ENCODE results near the gene FSD2.
A peak's percentile ranks its signal among the peaks of the same experiment; 100 is the strongest.

FSD2 gene

DNA sequence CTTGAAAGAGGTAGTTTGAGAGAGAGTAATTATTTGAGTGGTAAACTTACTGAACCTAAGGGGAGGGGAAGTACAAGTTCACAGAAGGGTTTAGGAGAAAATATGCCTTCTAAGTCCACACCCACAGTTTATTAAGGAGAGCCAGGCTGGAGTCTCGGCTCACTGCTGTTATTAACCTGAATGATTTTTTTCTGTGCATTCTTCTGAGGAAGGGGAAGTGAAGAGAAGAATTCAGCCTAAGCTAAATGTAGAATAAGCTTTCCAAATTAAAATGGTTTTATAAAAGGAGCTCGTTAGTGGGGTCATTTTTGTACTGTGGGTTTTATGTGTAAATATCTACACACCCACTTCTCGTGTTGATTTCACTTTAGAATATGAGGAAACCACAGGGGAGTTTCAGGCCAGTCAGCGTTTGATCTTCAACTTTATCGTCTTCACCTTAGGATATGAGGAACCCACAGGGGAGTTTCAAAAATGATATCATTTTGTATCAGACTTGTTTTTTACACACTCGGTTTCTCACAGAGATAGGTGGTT lies 5.1 kb upstream of the FSD2 start:
- Mint-ChIP-seq H3K4me3 (peak overlapping the region; percentile 82), H3K9me3 (no peaks in the 10 kb centered on the region), H3K4me1 (ENCODE audit: low read depth) (peaks cover 53% of the 10 kb centered on the region), H3K36me3 (ENCODE audit: low read depth) (peaks cover 42% of the 10 kb centered on the region), H3K27me3 (no peaks in the 10 kb centered on the region), H3K27ac (peak overlapping the region; percentile 92)
- DNase-seq = no peak

DNA sequence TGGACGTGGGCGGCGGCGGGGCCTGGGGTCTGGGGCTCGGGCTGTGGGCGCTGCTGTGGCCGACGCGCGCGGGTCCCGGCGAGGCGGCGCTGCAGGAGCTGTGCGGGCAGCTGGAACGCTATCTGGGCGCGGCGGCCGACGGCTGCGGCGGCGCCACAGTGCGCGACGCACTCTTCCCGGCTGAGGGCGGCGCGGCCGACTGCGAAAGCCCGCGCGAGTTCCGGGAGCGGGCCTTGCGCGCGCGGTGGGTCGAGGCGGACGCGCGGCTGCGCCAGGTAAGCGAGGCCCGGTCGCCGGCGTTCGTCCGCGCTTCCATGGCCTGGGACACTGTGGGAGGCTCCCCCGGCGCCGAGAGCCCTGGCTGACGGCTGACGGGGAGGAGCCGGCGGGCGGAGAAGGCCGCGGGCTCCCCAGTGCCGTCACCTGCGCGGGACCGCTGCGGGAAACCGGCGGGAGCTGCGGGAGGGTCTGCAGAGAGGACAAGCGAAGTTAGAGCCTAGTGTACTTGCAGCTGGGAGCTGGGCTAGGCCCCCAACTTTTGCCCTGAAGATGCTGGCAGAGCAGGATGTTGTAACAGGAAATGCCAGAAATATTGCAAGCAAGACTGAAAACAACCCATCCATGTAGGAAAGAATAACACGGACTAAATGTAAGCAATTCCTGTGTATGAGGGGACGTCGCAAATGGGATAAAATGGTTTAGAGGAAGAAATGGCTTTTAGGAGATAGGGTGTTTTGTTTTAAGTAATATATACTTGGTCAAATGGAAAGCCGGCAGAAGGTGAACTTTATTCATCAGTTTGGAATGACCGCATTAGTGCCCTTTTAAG lies 4.4 kb upstream of the FSD2 start:
- Mint-ChIP-seq H3K4me1 (ENCODE audit: low read depth) (peaks cover 47% of the 10 kb centered on the region), H3K36me3 (ENCODE audit: low read depth) (peaks cover 35% of the 10 kb centered on the region), H3K27me3 (no peaks in the 10 kb centered on the region)

DNA sequence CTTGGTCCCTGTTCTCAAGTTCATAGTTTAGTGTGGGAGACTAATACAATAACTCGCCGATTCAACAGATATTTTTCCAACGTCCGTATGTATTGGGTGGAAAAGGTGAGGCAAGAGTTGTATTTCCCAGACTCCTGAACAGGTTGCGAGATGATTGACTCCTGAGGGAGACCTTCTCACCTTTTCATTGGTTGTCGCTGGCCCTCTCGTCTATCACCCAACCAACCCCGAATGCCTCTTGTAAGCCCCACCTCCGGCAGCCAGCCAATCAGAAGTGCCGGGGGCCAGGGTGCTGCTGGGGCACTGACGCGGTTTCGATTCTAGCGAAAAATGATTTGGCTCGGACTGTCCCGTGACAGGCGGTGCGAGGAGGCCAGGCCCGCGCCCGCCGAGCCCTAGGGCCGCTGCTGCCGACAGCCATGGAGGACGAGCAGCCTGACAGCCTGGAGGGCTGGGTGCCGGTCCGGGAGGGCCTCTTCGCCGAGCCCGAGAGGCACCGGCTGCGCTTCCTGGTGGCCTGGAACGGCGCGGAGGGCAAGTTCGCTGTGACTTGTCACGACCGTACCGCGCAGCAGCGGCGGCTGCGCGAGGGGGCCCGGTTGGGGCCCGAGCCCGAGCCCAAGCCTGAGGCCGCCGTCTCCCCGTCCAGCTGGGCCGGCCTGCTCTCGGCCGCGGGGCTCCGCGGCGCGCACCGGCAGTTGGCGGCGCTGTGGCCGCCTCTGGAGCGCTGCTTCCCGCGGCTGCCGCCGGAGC lies 3.6 kb upstream of the FSD2 start, which contains the start of gene WHAMM:
Gene WHAMM (plus strand): TSS at position 321 of the 753 bp plus-strand sequence. CDS start 99 bp downstream, at position 420.
- Mint-ChIP-seq H3K4me3 (peak within 1 kb of the TSS; percentile 82), H3K36me3 (ENCODE audit: low read depth) (peaks cover 31% of the 10 kb centered on the region), H3K27me3 (no peaks in the 10 kb centered on the region), H3K9me3 (no peaks in the 10 kb centered on the region), H3K27ac (peak within 1 kb of the TSS; percentile 92), H3K4me1 (ENCODE audit: low read depth) (peaks cover 44% of the 10 kb centered on the region)
- peak; percentile 93 for DNase-seq

More for the DNA sequence above, 4.4 kb upstream of the FSD2 start:
- Mint-ChIP-seq H3K9me3 (no peaks in the 10 kb centered on the region), H3K27ac (peak overlapping the region; percentile 92), H3K4me3 (peak overlapping the region; percentile 82)
- no peak for DNase-seq

DNA sequence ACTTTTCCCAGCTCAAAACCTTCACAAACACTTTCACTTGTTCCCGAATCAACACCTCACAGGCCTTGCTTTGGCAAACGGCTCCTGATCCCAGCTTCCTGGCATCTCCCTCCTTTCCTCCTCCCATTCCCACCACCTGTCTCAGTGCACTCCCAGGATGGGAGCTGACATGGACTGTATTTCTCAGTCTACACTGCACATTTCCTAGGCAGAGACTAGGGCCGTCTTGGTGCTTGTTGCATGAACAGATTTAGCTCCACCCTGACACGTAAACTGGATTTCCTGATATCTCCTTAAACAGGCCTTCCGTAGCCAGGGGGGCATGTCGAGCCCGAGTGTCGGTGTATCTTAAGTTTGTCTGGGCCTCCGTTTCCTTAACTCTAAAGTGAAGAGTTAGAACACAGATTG lies 2.8 kb upstream of the FSD2 start:
- Mint-ChIP-seq H3K36me3 (ENCODE audit: low read depth) (peaks cover 22% of the 10 kb centered on the region), H3K9me3 (no peaks in the 10 kb centered on the region), H3K27ac (peak overlapping the region; percentile 87), H3K27me3 (peaks cover 3% of the 10 kb centered on the region), H3K4me1 (ENCODE audit: low read depth) (peaks cover 36% of the 10 kb centered on the region), H3K4me3 (peak overlapping the region; percentile 73)
- DNase-seq = no peak

DNA sequence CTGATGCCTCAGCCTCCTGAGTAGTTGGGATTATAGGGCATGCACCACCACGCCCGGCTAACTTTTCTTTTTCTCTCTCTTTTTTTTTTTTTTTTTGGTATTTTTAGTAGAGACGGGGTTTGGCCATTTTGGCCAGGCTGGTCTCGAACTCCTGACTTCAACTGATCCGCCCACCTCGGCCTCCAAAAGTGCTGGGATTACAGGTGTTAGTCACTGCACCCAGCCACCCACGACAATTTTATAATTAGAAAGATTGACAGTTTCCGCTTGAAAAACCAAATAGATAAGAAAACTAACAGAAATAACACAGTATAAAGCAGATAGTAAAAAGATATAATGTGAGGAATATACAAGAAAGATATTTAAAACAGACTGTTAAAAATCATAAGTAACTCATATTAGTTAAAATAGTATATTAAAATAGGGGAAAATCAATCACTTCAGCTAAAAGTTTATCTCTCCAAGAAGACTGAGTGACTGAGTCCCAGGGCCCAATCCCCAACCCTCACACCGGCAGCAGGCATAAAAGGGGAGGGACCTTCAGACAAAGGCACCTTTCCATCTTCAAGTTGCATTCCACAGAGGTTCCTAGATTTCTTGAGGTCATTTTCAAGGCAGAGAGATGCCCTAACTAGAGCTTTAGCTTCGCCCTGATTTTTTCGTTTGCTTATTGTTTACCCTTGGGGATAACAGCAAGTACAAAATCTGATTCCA lies 2.2 kb upstream of the FSD2 start:
- no peak overlapping the region for H3K4me3 Mint-ChIP-seq
- H3K36me3 Mint-ChIP-seq (ENCODE audit: low read depth) = peaks cover 19% of the 10 kb centered on the region
- DNase-seq = no peak
- peaks cover 35% of the 10 kb centered on the region for H3K4me1 Mint-ChIP-seq (ENCODE audit: low read depth)
- peaks cover 3% of the 10 kb centered on the region for H3K27me3 Mint-ChIP-seq
- peak overlapping the region; percentile 31 for H3K27ac Mint-ChIP-seq
- no peaks in the 10 kb centered on the region for H3K9me3 Mint-ChIP-seq

DNA sequence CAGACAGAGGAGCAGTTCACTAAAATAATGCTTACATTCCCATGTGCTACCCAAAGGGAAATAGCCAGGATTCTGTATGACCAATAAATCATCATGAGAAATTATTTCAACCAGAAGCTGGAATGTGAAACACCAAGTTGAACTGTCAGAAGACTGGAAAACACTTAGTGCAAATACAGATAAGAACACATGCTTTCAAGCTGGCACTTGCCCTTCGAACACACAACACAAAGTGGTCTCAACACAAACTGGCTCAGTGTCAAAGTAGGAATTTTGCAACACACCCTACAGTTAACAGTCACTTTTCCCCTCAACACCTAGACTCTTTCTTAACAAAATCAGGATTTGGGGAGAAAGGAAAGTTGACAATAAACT lies 1.3 kb downstream of the FSD2 start:
- Mint-ChIP-seq H3K27me3 (peaks cover 22% of the 10 kb centered on the region), H3K27ac (no peak overlapping the region), H3K9me3 (no peaks in the 10 kb centered on the region), H3K36me3 (ENCODE audit: low read depth) (no peaks in the 10 kb centered on the region), H3K4me3 (no peak overlapping the region), H3K4me1 (ENCODE audit: low read depth) (peaks cover 13% of the 10 kb centered on the region)
- no peak for DNase-seq

DNA sequence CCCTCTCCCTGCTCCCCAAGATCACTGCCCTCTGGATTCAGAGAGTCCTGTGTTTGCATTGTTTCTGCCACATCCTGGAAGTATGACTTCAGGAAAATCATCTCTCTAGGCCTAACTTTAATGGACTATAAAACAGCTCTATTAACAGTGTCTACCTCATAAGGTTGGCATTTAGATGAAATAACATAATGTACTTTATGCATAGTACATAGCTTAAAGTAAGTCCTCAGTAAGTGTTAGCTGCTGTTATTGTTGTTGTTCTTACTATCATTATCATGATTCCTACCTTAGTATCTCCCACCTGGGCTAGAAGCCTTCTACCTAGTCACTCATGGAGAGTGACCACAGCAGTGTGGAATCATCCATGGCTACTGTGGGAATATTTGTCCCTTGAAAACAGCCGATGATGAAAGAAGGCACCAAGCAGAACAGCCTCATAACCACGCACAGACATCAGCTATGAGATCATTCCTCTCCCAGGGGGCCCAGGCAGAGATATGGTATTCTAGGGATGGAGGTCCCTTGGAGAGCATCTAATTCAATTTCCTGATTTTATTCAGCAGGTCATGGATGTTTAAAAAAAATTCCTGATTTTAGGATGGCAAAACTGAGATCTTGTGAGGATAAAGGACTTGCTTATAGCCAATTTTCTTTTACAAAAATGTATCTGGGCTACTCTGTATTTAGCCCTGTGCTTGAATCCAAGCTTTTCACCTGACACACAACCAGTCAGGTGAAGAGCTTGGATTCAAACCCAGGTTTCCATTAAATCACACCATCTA lies 1.9 kb downstream of the FSD2 start:
- DNase-seq = no peak
- H3K27me3 Mint-ChIP-seq = peaks cover 28% of the 10 kb centered on the region
- no peak overlapping the region for H3K27ac Mint-ChIP-seq
- H3K36me3 Mint-ChIP-seq (ENCODE audit: low read depth) = no peaks in the 10 kb centered on the region
- no peak overlapping the region for H3K4me3 Mint-ChIP-seq
- H3K4me1 Mint-ChIP-seq (ENCODE audit: low read depth) = peaks cover 9% of the 10 kb centered on the region
- H3K9me3 Mint-ChIP-seq = no peaks in the 10 kb centered on the region

DNA sequence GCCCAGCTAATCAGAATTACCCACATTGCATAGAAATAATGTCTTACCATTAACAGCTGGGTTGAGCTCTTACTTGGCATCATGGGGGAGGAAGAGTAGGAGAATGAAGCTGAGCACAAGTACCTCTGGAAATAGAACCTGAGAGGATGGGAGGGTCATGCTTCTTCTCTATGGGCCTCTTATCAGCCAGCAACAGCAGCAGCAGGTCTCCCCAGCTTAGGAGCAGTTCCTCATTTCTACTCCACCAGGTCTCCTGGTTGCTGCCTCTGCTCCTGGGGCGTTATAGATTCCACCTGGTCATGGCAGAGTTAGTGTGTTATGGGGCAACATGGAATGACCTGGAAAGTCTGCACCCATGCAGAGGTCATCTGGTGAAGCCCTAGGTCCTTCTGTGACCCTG lies 3.4 kb downstream of the FSD2 start:
- no peak overlapping the region for H3K4me3 Mint-ChIP-seq
- no peak overlapping the region for H3K27ac Mint-ChIP-seq
- no peaks in the 10 kb centered on the region for H3K4me1 Mint-ChIP-seq (ENCODE audit: low read depth)
- H3K36me3 Mint-ChIP-seq (ENCODE audit: low read depth) = no peaks in the 10 kb centered on the region
- DNase-seq = no peak
- H3K9me3 Mint-ChIP-seq = no peaks in the 10 kb centered on the region
- H3K27me3 Mint-ChIP-seq = peaks cover 28% of the 10 kb centered on the region

DNA sequence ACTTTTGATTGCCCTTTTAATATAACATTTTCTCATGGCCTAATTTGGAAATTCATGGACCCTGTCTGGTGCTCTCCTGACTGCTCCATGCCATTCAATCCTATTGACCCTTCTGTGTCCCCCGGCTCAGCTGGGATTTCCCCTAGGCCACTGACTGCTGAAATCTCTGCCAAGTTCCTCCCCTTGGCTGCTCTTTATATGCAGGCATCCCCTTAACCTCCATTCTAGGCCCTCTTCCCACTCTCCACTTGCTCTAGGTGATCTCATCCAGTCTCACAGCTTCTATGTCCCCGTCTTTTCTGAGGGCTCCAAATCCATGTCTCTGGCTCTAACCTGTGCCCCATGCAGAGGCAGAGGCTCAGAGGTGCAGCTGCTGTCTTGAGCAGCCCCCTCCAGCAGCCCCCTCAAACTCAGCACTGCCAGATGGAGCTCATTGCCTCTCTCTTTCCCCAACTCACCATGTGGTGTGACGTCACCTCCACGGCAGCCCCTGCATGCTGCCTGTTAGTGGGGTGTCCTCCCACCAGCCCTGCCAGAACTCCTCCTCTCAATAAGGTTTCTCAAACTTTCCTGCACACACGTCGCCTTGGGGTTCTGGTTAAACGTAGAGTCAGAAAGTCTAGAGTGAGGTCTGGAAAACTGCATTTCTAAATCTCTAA lies 6.6 kb downstream of the FSD2 start:
- Mint-ChIP-seq H3K4me3 (no peak overlapping the region), H3K36me3 (ENCODE audit: low read depth) (no peaks in the 10 kb centered on the region), H3K9me3 (peaks cover 2% of the 10 kb centered on the region), H3K27ac (no peak overlapping the region), H3K27me3 (peaks cover 28% of the 10 kb centered on the region), H3K4me1 (ENCODE audit: low read depth) (no peaks in the 10 kb centered on the region)
- no peak for DNase-seq

DNA sequence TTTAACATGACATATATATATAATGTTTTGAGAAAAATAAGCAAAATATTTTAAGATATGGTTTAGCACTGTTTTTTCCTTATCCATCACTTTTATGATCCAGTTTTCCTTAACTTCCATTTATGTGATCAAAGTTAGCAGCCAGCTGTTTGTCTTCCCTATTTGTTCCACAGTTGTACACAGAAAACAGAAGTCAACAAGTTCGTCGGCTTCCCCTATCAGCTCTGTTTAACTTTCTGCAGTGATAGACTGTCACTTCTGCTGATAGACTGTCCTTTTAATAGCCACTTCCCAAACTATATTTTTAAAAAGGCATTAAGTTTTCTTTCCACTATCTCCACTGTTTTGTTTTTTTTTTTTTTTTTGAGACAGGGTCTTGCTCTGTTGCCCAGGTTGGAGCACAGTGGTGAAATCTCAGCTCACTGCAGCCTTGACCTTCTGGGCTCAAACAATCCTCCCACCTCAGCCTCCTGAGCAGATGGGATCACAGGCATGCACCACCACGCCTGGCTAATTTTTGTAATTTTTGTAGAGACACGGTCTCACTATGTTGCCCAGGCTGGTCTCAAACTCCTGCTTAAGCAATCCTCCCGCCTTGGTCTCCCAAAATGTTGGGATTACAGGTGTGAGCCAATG lies 7.2 kb downstream of the FSD2 start:
- DNase-seq = no peak
- H3K36me3 Mint-ChIP-seq (ENCODE audit: low read depth) = no peaks in the 10 kb centered on the region
- no peaks in the 10 kb centered on the region for H3K4me1 Mint-ChIP-seq (ENCODE audit: low read depth)
- no peak overlapping the region for H3K4me3 Mint-ChIP-seq
- no peak overlapping the region for H3K27ac Mint-ChIP-seq
- H3K9me3 Mint-ChIP-seq = peaks cover 8% of the 10 kb centered on the region
- peaks cover 25% of the 10 kb centered on the region for H3K27me3 Mint-ChIP-seq

DNA sequence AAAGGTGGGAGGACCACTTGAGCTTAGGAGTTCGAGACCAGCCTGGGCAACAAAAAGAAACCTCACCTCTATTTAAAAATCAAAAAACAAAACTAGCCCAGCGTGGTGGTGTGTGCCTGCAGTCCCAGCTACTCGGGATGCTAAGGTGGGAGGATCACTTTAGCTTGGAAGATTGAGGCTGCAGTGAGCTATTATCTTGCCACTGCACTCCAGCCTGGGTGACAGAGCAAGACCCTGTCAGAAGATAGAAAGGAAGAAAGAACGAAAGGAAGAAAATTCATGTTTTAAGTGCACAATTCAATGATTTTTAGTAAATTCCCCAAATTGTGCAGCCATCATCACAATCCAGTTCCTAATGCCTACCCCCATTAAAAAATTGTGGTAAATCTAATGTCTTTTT lies 7.8 kb downstream of the FSD2 start:
- no peak for DNase-seq
- no peaks in the 10 kb centered on the region for H3K36me3 Mint-ChIP-seq (ENCODE audit: low read depth)
- H3K4me3 Mint-ChIP-seq = no peak overlapping the region
- no peak overlapping the region for H3K27ac Mint-ChIP-seq
- H3K9me3 Mint-ChIP-seq = peaks cover 11% of the 10 kb centered on the region
- peaks cover 25% of the 10 kb centered on the region for H3K27me3 Mint-ChIP-seq
- H3K4me1 Mint-ChIP-seq (ENCODE audit: low read depth) = no peaks in the 10 kb centered on the region

DNA sequence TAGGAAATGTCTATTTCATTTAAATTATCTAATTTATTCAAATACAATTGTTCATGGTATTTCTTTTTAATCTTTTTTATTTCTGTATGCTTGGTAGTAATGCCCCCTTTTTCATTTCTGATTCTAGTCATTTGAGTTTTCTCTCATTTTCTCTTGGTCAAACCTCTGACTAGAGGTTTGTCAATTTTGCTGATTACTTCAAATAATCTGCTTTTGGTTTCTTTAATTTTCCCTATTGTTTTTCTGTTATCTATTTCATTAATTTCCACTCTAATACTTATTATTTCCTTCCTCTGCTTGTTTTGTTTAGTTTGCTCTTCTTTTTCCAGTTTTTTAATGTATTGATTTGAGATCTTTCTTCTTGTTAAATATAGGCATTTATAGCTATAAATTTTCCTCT lies 12.1 kb downstream of the FSD2 start:
- no peaks in the 10 kb centered on the region for H3K27me3 Mint-ChIP-seq
- H3K27ac Mint-ChIP-seq = no peak overlapping the region
- H3K36me3 Mint-ChIP-seq (ENCODE audit: low read depth) = no peaks in the 10 kb centered on the region
- peaks cover 11% of the 10 kb centered on the region for H3K9me3 Mint-ChIP-seq
- DNase-seq = no peak
- peaks cover 2% of the 10 kb centered on the region for H3K4me1 Mint-ChIP-seq (ENCODE audit: low read depth)
- H3K4me3 Mint-ChIP-seq = no peak overlapping the region

DNA sequence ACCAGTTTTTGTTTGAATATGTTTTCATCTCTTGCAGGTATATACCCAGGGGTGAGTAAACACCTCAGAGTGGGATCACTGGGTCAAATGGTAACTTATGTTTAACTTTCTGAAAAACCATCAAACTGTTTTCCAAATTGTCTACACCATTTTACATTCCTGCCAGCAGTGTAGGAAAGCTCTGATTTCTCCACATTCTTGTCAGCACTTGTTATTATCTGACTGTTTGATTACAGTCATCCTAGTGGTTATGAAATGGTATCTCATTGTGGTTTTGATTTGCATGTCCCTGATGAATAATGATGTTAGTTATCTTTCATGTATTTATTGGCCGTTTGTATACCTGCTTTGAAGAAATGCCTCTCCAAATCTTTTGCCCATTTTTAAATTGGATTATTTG lies 13.8 kb downstream of the FSD2 start:
- no peak overlapping the region for H3K27ac Mint-ChIP-seq
- H3K9me3 Mint-ChIP-seq = peaks cover 11% of the 10 kb centered on the region
- H3K4me1 Mint-ChIP-seq (ENCODE audit: low read depth) = peaks cover 2% of the 10 kb centered on the region
- H3K27me3 Mint-ChIP-seq = no peaks in the 10 kb centered on the region
- H3K4me3 Mint-ChIP-seq = no peak overlapping the region
- no peak for DNase-seq
- no peaks in the 10 kb centered on the region for H3K36me3 Mint-ChIP-seq (ENCODE audit: low read depth)
